DOHH2 (cell line): ENCODE data around the gene EIF2S2.

Experiments used
- CTCF ChIP-seq: fragments of 200-600 bp; sonication (generic); IDR thresholded peaks from one replicate; pipeline ENCODE4 v1.5.1; 2014; ENCODE audit warnings: antibody characterized with exemption, mild to moderate bottlenecking, low read depth, low read length; ENCODE audit not compliant: poor library complexity, severe bottlenecking
- EZH2phosphoT487 ChIP-seq: fragments of 200-600 bp; sonication (generic); IDR thresholded peaks from 2 replicates; pipeline ENCODE4 v1.6.1; 2017; ENCODE audit warnings: borderline replicate concordance, mild to moderate bottlenecking, antibody characterized with exemption, low read length, moderate library complexity, mixed read lengths

GRCh38 chr20:34110025-34110744, 1.9 kb downstream of the EIF2S2 start:
- no peak for TF ChIP-seq CTCF
- TF ChIP-seq EZH2phosphoT487 = no peak
